Calu3 (cell line): ENCODE measurements around the gene POLD2. TPM values are rescaled to one million over a fixed set of nuclear protein-coding genes. Genes with fewer than 3 reads are reported as not detected.

ENCODE experiments used
- BruUV-seq: library from RNA; stranded (reverse); fragments of 400-500 nt; replicated peaks from 2 replicates; lab custom pipeline; 2021; lab: Mats Ljungman, UMichigan
- CTCF ChIA-PET: fragments of 300-600 bp; sonication (Branson Sonifier 250); formaldehyde crosslinking; loops from one replicate; lab custom pipeline; 2022; ENCODE audit warnings: antibody characterized with exemption; lab: Charles Lee
- DNase-seq: peaks from one replicate; pipeline ENCODE4 v3.0.0; 2022
- H3K27ac Mint-ChIP-seq: one replicate; pipeline ENCODE4 v1.8.0; 2022; ENCODE audit warnings: mixed read lengths; ENCODE audit not compliant: unreplicated experiment
- H3K27me3 Mint-ChIP-seq: one replicate; pipeline ENCODE4 v1.8.0; 2022; ENCODE audit warnings: mixed read lengths; ENCODE audit not compliant: unreplicated experiment
- H3K36me3 Mint-ChIP-seq: one replicate; pipeline ENCODE4 v1.8.0; 2022; ENCODE audit warnings: mild to moderate bottlenecking, moderate library complexity, mixed read lengths; ENCODE audit not compliant: insufficient read depth, unreplicated experiment
- H3K4me1 Mint-ChIP-seq: one replicate; pipeline ENCODE4 v1.8.0; 2022; ENCODE audit warnings: mild to moderate bottlenecking, low read depth, mixed read lengths; ENCODE audit not compliant: unreplicated experiment
- H3K4me3 Mint-ChIP-seq: one replicate; pipeline ENCODE4 v1.8.0; 2022; ENCODE audit warnings: mild to moderate bottlenecking, low read depth, moderate library complexity, mixed read lengths; ENCODE audit not compliant: unreplicated experiment
- H3K9me3 Mint-ChIP-seq: one replicate; pipeline ENCODE4 v1.8.0; 2022; ENCODE audit warnings: low read depth, mixed read lengths; ENCODE audit not compliant: unreplicated experiment
- intact Hi-C: fragments of 100-400 bp; cut with micrococcal nuclease; formaldehyde crosslinking; loops from one replicate; pipeline ENCODE4 v1.10.0; 2022; ENCODE audit not compliant: unreplicated experiment
- total RNA-seq: library from RNA; stranded (reverse); gene quantifications from 2 replicates; pipeline ENCODE4 v1.2.3, GENCODE V29; 2022
- TF ChIP-seq, protein P1 (sequence below): fragments of 200-600 bp; IDR thresholded peaks from one replicate; pipeline ENCODE4 v1.8.0; 2022; ENCODE audit warnings: antibody characterized with exemption; ENCODE audit not compliant: unreplicated experiment

The POLD2 gene
- total RNA-seq, 1 experiment from 2014 or later, result 237 TPM

DNA sequence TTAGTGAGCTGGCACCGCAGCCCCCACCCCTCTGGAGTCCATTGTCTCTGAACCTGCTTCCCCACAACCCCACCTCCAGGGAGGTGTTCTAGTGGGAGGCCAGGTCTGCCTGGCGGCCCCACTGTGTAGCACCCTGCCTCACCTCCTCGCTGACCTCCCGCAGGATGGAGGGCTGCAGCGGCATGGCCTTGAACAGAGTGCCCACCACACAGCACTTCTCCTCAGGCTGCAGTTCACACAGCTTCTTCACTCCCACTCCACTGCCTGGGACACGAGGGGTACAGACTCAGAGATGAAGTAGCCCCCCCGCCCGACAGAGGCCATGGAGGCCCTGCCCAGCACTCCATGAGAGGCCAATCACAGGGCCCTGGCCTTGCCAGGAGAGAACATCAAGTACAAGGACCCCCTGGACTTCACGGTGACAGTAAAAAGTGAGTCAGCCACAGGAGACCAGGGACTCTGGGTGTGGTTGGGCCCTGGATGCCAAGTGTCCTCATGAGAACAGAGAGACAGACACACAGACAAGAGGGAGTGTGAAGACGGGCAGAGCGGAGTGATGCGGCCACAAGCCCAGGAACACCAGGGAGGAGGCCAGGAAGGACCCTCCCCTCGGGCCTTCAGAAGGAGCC, 5.4 kb downstream of the POLD2 start:
- DNase-seq, result no peak
- Mint-ChIP-seq H3K4me1 (peaks cover 9% of the 10 kb centered on the region), H3K27me3 (no peaks in the 10 kb centered on the region), H3K4me3 (no peak overlapping the region), H3K36me3 (peaks cover 42% of the 10 kb centered on the region), H3K27ac (no peak overlapping the region), H3K9me3 (no peaks in the 10 kb centered on the region)
- intact Hi-C loops, result no loop called here
- TF ChIP-seq, protein P1, sequence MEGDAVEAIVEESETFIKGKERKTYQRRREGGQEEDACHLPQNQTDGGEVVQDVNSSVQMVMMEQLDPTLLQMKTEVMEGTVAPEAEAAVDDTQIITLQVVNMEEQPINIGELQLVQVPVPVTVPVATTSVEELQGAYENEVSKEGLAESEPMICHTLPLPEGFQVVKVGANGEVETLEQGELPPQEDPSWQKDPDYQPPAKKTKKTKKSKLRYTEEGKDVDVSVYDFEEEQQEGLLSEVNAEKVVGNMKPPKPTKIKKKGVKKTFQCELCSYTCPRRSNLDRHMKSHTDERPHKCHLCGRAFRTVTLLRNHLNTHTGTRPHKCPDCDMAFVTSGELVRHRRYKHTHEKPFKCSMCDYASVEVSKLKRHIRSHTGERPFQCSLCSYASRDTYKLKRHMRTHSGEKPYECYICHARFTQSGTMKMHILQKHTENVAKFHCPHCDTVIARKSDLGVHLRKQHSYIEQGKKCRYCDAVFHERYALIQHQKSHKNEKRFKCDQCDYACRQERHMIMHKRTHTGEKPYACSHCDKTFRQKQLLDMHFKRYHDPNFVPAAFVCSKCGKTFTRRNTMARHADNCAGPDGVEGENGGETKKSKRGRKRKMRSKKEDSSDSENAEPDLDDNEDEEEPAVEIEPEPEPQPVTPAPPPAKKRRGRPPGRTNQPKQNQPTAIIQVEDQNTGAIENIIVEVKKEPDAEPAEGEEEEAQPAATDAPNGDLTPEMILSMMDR, result no peak
- BruUV-seq, result no TSS peak
- CTCF ChIA-PET, result no interaction called here

DNA sequence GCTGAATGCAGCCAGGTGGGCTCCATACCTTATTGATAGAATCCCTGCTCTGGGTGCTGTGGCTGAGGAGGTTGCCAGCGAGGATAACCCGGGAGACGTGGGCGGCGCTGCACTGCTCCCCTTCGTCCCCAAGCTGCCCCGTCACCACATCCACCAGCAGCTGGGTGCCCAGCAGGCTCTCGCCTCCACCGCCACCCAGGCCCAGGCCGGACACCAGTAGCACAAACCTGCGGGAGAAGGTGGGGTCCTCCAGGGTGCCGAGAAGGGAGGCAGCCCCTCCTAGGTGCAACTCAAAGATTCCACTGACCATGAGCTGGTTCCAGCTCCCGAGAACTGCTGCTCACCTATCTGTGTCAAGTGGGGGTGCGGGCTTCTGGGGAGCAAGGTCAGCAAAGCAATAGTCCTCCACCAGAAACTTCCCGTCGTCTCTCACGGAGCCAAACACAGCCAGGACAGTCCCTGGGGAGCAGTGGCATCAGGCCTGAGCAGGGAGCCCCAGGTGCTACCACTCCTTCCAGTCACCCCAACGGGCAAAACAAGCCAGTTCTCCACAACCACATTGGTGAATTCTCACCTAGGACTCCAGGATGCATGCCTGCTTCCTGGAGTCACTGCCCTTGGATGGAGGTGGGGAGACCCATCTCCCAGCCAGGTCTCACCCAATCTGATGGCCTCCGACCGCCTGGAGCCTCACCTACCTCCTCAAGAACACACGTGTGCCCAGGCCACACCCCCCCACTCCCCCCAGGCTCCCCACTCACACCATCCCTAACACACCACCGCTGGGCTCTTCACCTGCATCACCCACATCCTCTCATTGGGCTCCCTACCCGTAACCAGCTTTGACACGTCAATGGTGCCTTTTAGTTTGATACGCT, 6.3 kb downstream of the POLD2 start:
- Mint-ChIP-seq H3K36me3 (peaks cover 44% of the 10 kb centered on the region), H3K9me3 (no peaks in the 10 kb centered on the region), H3K27ac (no peak overlapping the region), H3K27me3 (peaks cover 6% of the 10 kb centered on the region), H3K4me1 (peaks cover under 1% of the 10 kb centered on the region), H3K4me3 (no peak overlapping the region)
- CTCF ChIA-PET, result no interaction called here
- intact Hi-C loops, result no loop called here
- no TSS peak for BruUV-seq
- no peak for DNase-seq
- TF ChIP-seq, protein P1, result no peak

DNA sequence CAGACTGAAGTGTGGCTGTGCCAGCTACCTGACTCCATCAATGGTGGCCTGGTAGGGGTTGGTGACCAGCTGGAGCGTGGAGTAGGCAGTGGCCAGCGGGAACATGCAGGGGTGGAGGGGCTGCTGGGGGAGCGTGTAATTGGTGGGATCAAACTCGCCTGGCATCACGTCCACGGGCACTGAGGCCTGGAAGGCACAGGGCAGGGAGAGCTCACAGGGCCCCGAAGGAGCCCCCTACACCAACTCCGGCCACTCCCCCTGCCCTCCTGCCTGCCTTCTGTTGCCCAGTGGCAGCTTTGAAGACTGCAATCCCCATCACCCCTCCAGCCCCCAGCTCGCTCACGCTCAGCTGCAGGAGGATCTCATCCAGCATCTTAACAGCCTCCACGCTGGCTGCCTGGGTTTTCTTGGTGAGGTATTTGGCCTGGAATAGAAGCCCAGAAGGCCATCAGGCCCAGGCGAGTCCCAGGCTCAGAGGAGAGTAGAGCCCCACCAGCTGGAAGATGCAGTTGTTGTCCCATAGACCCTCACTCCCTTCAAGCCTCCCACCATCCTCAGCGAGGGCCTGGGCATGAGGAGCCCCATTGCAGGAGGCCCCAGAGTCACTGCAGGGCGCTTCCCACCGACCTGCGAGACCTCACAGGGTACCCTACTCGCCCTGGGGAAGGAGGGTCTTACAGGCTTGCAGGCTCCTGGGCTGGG, 7.1 kb downstream of the POLD2 start:
- intact Hi-C loops, result no loop called here
- BruUV-seq, result no TSS peak
- H3K4me3 Mint-ChIP-seq, result no peak overlapping the region

More for the DNA sequence above, 7.1 kb downstream of the POLD2 start:
- Mint-ChIP-seq H3K4me1 (no peaks in the 10 kb centered on the region), H3K27ac (no peak overlapping the region), H3K9me3 (no peaks in the 10 kb centered on the region), H3K27me3 (peaks cover 14% of the 10 kb centered on the region), H3K36me3 (peaks cover 50% of the 10 kb centered on the region)
- CTCF ChIA-PET, result no interaction called here
- DNase-seq, result no peak
- TF ChIP-seq, protein P1, result no peak
